SK-N-SH treated with all-trans-retinoic acid at 6 μM for 48 hours (cell line): ENCODE measurements around the gene ST6GALNAC3.

Experiments used
- ATAC-seq: fragments of 200-7000 bp; cut with Tn5 transposase; 3 replicates; pipeline ENCODE4 v1.9.1; 2020; ENCODE audit warnings: mild to moderate bottlenecking, moderate library complexity
- ARNTL ChIP-seq: fragments of 450-650 bp; formaldehyde crosslinking; IDR thresholded peaks from 2 replicates; pipeline ENCODE4 v1.5.0; 2020; ENCODE audit warnings: low read depth, mild to moderate bottlenecking, moderate library complexity, borderline replicate concordance
- CSDC2 ChIP-seq: fragments of 250-450 bp; sonication (Bioruptor Pico); IDR thresholded peaks from 2 replicates; pipeline ENCODE4 v1.5.0; 2020; ENCODE audit warnings: mild to moderate bottlenecking, moderate library complexity
- ESRRG ChIP-seq: fragments of 250-450 bp; sonication (Bioruptor Pico); IDR thresholded peaks from 2 replicates; pipeline ENCODE4 v1.6.1; 2021; ENCODE audit warnings: mild to moderate bottlenecking
- GLIS3 ChIP-seq: fragments of 250-450 bp; sonication (Bioruptor Pico); IDR thresholded peaks from 2 replicates; pipeline ENCODE4 v1.5.0; 2020; ENCODE audit warnings: mild to moderate bottlenecking, moderate library complexity
- ISL1 ChIP-seq: fragments of 250-450 bp; sonication (Bioruptor Pico); IDR thresholded peaks from 2 replicates; pipeline ENCODE4 v2.1.2; 2022; ENCODE audit warnings: mild to moderate bottlenecking, moderate library complexity
- OSR1 ChIP-seq: fragments of 250-450 bp; sonication (Bioruptor Pico); IDR thresholded peaks from 2 replicates; pipeline ENCODE4 v1.8.0; 2022; ENCODE audit warnings: moderate library complexity, mild to moderate bottlenecking, inconsistent platforms
- PPARA ChIP-seq: fragments of 250-450 bp; sonication (Bioruptor Pico); IDR thresholded peaks from 2 replicates; pipeline ENCODE4 v1.5.0; 2020; ENCODE audit warnings: mild to moderate bottlenecking, borderline replicate concordance
- RARB ChIP-seq: fragments of 250-450 bp; sonication (Bioruptor Pico); IDR thresholded peaks from 2 replicates; pipeline ENCODE4 v1.8.0; 2021; ENCODE audit warnings: mild to moderate bottlenecking, moderate library complexity
- SNAI2 ChIP-seq: fragments of 250-450 bp; sonication (Bioruptor Pico); IDR thresholded peaks from 2 replicates; pipeline ENCODE4 v1.5.0; 2020; ENCODE audit warnings: mild to moderate bottlenecking, moderate library complexity
- TCF4 ChIP-seq: fragments of 250-450 bp; sonication (Bioruptor Pico); IDR thresholded peaks from 2 replicates; pipeline ENCODE4 v1.8.0; 2021; ENCODE audit warnings: mild to moderate bottlenecking, moderate library complexity, borderline replicate concordance
- ZC3H10 ChIP-seq: fragments of 250-450 bp; sonication (Bioruptor Pico); IDR thresholded peaks from 2 replicates; pipeline ENCODE4 v1.5.1; 2021; ENCODE audit warnings: mild to moderate bottlenecking, moderate library complexity
- ZFP3 ChIP-seq: fragments of 250-450 bp; sonication (Bioruptor Pico); IDR thresholded peaks from 2 replicates; pipeline ENCODE4 v1.5.0; 2020; ENCODE audit warnings: mild to moderate bottlenecking, moderate library complexity
- ZFP30 ChIP-seq: fragments of 450-650 bp; formaldehyde crosslinking; IDR thresholded peaks from 2 replicates; pipeline ENCODE4 v1.5.0; 2022; ENCODE audit warnings: mild to moderate bottlenecking, moderate library complexity
- ZNF565 ChIP-seq: fragments of 450-650 bp; formaldehyde crosslinking; conservative IDR thresholded peaks from 2 replicates; pipeline ENCODE4 v1.5.0; 2020; ENCODE audit warnings: low read depth, mild to moderate bottlenecking, moderate library complexity
- ZNF70 ChIP-seq: fragments of 450-650 bp; formaldehyde crosslinking; IDR thresholded peaks from 2 replicates; pipeline ENCODE4 v1.5.0; 2020; ENCODE audit warnings: mild to moderate bottlenecking, moderate library complexity
- TF ChIP-seq, protein P1 (sequence below): fragments of 250-450 bp; sonication (Bioruptor Pico); IDR thresholded peaks from 2 replicates; pipeline ENCODE4 v1.5.0; 2020; ENCODE audit warnings: mild to moderate bottlenecking, moderate library complexity
- TF ChIP-seq, protein P2 (sequence below): fragments of 250-450 bp; sonication (Bioruptor Pico); IDR thresholded peaks from 2 replicates; pipeline ENCODE4 v1.5.1; 2020; ENCODE audit warnings: low read depth, mild to moderate bottlenecking, moderate library complexity
- TF ChIP-seq, protein P3 (sequence below): fragments of 250-450 bp; sonication (Bioruptor Pico); IDR thresholded peaks from 2 replicates; pipeline ENCODE4 v1.5.1; 2021; ENCODE audit warnings: mild to moderate bottlenecking, moderate library complexity
- TF ChIP-seq, protein P4 (sequence below): fragments of 250-450 bp; sonication (Bioruptor Pico); IDR thresholded peaks from 2 replicates; pipeline ENCODE4 v1.8.0; 2021; ENCODE audit warnings: low read depth, mild to moderate bottlenecking, moderate library complexity, borderline replicate concordance

The ST6GALNAC3 gene

DNA sequence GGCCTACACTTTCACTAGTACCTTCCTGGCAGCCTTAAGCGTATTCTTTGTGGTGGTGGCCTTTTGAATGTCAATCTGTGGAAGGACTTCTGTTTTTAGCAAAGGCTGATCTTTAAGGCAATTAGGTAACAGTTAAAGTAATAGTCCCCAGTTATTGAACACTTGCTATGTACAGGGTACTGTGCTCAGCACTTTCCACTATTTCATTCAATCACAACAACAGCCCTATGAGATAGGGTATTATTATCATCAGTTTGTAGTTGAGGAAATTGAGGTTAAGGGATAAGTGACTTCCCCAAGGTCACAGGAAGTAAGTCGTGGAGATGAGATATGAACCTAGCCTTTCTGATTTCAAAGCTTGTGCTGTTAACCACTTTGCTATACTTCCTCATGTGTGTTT is 185.7 kb downstream of the ST6GALNAC3 start (continued):
- TF ChIP-seq, protein P1, sequence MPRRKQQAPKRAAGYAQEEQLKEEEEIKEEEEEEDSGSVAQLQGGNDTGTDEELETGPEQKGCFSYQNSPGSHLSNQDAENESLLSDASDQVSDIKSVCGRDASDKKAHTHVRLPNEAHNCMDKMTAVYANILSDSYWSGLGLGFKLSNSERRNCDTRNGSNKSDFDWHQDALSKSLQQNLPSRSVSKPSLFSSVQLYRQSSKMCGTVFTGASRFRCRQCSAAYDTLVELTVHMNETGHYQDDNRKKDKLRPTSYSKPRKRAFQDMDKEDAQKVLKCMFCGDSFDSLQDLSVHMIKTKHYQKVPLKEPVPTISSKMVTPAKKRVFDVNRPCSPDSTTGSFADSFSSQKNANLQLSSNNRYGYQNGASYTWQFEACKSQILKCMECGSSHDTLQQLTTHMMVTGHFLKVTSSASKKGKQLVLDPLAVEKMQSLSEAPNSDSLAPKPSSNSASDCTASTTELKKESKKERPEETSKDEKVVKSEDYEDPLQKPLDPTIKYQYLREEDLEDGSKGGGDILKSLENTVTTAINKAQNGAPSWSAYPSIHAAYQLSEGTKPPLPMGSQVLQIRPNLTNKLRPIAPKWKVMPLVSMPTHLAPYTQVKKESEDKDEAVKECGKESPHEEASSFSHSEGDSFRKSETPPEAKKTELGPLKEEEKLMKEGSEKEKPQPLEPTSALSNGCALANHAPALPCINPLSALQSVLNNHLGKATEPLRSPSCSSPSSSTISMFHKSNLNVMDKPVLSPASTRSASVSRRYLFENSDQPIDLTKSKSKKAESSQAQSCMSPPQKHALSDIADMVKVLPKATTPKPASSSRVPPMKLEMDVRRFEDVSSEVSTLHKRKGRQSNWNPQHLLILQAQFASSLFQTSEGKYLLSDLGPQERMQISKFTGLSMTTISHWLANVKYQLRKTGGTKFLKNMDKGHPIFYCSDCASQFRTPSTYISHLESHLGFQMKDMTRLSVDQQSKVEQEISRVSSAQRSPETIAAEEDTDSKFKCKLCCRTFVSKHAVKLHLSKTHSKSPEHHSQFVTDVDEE (CRISPR knock-in tag): no peak
- TF ChIP-seq TCF4 (CRISPR knock-in tag) (no peak), ARNTL (no peak), OSR1 (no peak), ZNF565 (CRISPR knock-in tag) (no peak), CSDC2 (no peak)
- TF ChIP-seq, protein P2, sequence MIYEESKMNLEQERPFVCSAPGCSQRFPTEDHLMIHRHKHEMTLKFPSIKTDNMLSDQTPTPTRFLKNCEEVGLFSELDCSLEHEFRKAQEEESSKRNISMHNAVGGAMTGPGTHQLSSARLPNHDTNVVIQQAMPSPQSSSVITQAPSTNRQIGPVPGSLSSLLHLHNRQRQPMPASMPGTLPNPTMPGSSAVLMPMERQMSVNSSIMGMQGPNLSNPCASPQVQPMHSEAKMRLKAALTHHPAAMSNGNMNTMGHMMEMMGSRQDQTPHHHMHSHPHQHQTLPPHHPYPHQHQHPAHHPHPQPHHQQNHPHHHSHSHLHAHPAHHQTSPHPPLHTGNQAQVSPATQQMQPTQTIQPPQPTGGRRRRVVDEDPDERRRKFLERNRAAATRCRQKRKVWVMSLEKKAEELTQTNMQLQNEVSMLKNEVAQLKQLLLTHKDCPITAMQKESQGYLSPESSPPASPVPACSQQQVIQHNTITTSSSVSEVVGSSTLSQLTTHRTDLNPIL (CRISPR knock-in tag): no peak

DNA sequence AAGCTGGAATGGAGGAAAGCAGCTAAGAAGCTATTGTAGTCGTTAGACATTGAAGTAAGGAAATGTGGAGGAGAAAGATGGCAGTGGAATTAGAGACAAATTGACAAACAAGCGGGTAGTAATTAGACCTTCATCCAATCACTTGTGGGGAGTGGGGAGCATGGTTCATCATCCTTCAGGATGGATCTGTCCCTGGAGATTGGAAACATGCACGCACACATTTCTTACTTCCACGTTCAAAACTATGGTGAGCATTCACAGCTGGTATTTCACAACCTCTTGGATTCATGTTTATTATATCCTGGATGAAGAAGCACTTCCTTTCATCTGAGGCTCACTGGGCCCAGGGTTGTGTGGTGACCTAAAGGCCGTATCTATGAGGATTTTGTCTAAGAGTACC is 188.1 kb downstream of the ST6GALNAC3 start:
- ATAC-seq: no peak
- no peak for TF ChIP-seq ZFP30 (CRISPR knock-in tag)

DNA sequence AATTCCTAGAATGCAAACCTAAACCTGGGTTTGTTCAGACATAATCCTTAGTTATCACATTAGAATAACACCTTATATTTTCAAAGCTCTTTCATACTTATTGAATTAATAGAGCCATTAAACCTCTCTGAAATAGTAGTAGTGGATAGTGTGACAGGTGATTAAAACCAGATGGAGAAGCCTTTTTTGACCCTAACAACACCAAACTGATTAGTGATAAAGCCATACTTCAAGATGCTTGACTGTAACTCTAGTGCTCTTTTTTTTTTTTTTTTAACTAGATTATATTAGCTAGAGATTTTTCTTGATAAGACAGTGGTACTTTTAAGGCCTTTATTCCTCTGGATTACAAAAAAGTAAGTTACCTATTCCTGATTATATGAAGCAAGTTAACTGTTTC is 190.1 kb downstream of the ST6GALNAC3 start:
- TF ChIP-seq, protein P2 (CRISPR knock-in tag): no peak
- peak; percentile 53 for TF ChIP-seq ISL1 (CRISPR knock-in tag)

DNA sequence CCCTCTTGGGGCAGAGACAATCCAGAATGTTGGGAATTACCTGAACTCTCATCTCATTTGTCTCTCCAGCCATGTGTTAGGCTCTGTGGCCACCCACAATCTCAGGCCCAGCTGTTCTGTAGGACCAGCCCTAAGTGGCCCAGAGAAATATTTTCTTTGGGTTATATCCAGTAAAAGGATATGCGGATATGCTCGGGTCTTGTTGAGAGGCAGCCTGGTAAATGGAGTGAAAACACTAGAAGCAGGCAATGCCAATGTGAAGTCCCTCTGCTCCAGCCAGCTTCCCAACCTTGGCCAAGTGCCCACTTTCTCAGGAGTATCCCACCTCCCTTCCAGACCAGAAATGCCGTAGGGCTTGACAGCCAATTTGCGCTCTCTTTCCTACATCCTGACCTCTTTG is 192.2 kb downstream of the ST6GALNAC3 start:
- ATAC-seq: no peak
- TF ChIP-seq, protein P3, sequence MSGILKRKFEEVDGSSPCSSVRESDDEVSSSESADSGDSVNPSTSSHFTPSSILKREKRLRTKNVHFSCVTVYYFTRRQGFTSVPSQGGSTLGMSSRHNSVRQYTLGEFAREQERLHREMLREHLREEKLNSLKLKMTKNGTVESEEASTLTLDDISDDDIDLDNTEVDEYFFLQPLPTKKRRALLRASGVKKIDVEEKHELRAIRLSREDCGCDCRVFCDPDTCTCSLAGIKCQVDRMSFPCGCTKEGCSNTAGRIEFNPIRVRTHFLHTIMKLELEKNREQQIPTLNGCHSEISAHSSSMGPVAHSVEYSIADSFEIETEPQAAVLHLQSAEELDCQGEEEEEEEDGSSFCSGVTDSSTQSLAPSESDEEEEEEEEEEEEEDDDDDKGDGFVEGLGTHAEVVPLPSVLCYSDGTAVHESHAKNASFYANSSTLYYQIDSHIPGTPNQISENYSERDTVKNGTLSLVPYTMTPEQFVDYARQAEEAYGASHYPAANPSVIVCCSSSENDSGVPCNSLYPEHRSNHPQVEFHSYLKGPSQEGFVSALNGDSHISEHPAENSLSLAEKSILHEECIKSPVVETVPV (CRISPR knock-in tag): no peak
- TF ChIP-seq ZFP3 (CRISPR knock-in tag) (no peak), RARB (CRISPR knock-in tag) (no peak), ARNTL (no peak), CSDC2 (no peak), GLIS3 (CRISPR knock-in tag) (no peak), PPARA (CRISPR knock-in tag) (no peak), SNAI2 (CRISPR knock-in tag) (no peak), ZNF565 (CRISPR knock-in tag) (no peak), ISL1 (CRISPR knock-in tag) (no peak), ZNF70 (CRISPR knock-in tag) (no peak)
- TF ChIP-seq, protein P4, sequence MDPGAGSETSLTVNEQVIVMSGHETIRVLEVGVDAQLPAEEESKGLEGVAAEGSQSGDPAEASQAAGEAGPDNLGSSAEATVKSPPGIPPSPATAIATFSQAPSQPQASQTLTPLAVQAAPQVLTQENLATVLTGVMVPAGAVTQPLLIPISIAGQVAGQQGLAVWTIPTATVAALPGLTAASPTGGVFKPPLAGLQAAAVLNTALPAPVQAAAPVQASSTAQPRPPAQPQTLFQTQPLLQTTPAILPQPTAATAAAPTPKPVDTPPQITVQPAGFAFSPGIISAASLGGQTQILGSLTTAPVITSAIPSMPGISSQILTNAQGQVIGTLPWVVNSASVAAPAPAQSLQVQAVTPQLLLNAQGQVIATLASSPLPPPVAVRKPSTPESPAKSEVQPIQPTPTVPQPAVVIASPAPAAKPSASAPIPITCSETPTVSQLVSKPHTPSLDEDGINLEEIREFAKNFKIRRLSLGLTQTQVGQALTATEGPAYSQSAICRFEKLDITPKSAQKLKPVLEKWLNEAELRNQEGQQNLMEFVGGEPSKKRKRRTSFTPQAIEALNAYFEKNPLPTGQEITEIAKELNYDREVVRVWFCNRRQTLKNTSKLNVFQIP (CRISPR knock-in tag): no peak
- TF ChIP-seq, all 23 proteins: peak for 0

More for the DNA sequence above, 190.1 kb downstream of the ST6GALNAC3 start:
- no peak; the same call in 2 of the 3 replicates for ATAC-seq

DNA sequence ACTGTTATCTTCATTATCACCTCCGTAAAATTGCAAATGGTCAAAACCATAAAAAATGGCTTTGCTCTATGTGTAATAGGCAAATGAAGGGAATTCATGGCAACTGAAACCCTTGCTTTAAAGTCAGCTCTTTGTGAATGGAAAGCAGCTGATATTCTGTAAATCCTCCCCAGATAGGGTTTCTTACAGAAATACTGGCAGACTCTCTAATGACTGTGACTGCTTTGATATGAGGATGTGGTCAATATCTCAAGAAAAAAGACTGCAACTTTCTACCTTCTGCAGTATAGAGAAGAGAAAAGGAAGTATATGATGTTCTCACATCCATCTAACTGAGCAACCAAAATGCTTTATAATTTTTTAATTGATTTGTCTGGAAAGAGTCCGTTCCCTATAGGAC is 193.1 kb downstream of the ST6GALNAC3 start:
- no peak for ATAC-seq
- TF ChIP-seq, protein P4 (CRISPR knock-in tag): no peak
- no peak for TF ChIP-seq ZC3H10 (CRISPR knock-in tag)
- no peak for TF ChIP-seq ZFP30 (CRISPR knock-in tag)
- no peak for TF ChIP-seq RARB (CRISPR knock-in tag)
- no peak for TF ChIP-seq ESRRG
- no peak for TF ChIP-seq TCF4 (CRISPR knock-in tag)
- TF ChIP-seq CSDC2: no peak
- TF ChIP-seq, protein P3 (CRISPR knock-in tag): no peak
